Right lobe of liver (tissue), 6 donors: Measurements from ENCODE around the gene PIK3R4. TPM values are rescaled to one million over a fixed set of nuclear protein-coding genes. Genes with fewer than 3 reads are reported as not detected.
A peak's percentile ranks its signal among the peaks of the same experiment; 100 is the strongest.

ENCODE experiments used
- ATAC-seq, 4 donors: fragments of 200-7000 bp; cut with Tn5 transposase; one replicate each; pipeline ENCODE4 v1.9.1; 2020; ENCODE audit warnings: mild to moderate bottlenecking in 4 of 4, moderate library complexity in 4 of 4
- DNase-seq, 3 donors: peaks; one replicate each; pipeline ENCODE4 v3.0.0-alpha.2; 2020
- H3K27ac ChIP-seq, 3 donors: fragments of 200-600 bp; one replicate each; pipeline ENCODE4 v1.8.0; 2022
- H3K27me3 ChIP-seq, 2 donors: fragments of 200-600 bp; one replicate each; pipeline ENCODE4 v1.8.0; 2022
- H3K36me3 ChIP-seq, 4 donors: fragments of 200-600 bp; sonication (generic) in 1 of 4; one replicate each; pipeline versions ENCODE4 v1.5.1 to v1.8.0; 2017 to 2022; ENCODE audit warnings: control low read depth in 1 of 4
- H3K4me1 ChIP-seq, 4 donors: fragments of 200-600 bp; sonication (generic) in 1 of 4; one replicate each; pipeline versions ENCODE4 v1.5.1 to v1.8.0; 2017 to 2022; ENCODE audit warnings: control low read depth in 1 of 4
- H3K4me3 ChIP-seq, 3 donors: fragments of 200-600 bp; one replicate each; pipeline ENCODE4 v1.8.0; 2022
- H3K9me3 ChIP-seq, 4 donors: fragments of 200-600 bp; sonication (generic) in 1 of 4; one replicate each; pipeline versions ENCODE4 v1.5.1 to v1.8.0; 2017 to 2022; ENCODE audit warnings: control low read depth in 1 of 4
- POLR2A ChIP-seq: fragments of 450-650 bp; IDR thresholded peaks from one replicate; pipeline ENCODE4 v1.6.1; 2017; ENCODE audit warnings: antibody characterized with exemption, mild to moderate bottlenecking
- WGBS: methylation state at CpG from one replicate; pipeline ENCODE4 v1.1.6; 2018; ENCODE audit warnings: low coverage, low lambda C conversion rate; ENCODE audit not compliant: insufficient coverage; ENCODE audit errors: missing lambda C conversion rate; 5-methylcytosine and 5-hydroxymethylcytosine counted together
- intact Hi-C, 2 donors: fragments of 100-400 bp; cut with DNase I; formaldehyde crosslinking; loops; one replicate each; pipeline versions ENCODE4 v1.11.2 to v1.14.1; 2022
- total RNA-seq, 6 experiments: library from RNA; depleted of rRNA in 2 of 6; stranded (reverse); fragments of >200 nt in 2 of 6; fragmentation: NEBNext Ultra II Directional in 3 of 6; extraction: Animal tissue kit (Norgen Biotek cat#: 25700) in 3 of 6; gene quantifications; one replicate each; pipeline versions ENCODE4 v1.1.0 to v1.2.4, GENCODE V29; 2016 to 2023
- TF ChIP-seq, protein P1 (sequence below), 4 donors: fragments of 200-600 bp in 3 of 4; fragments of 450-650 bp in 1 of 4; IDR thresholded peaks; one replicate each; pipeline versions ENCODE4 v1.5.1 to v1.8.0; 2016 to 2022; ENCODE audit warnings: antibody characterized with exemption in 4 of 4, mild to moderate bottlenecking in 2 of 4
- donor health status: DM: no; HTN: yes; CAD: no.
- donor health status: DM: no; HTN: no; CAD: no.
- donor health status: DM: no; HTN: no; CAD: no.
- donor health status: DM: no; HTN: yes; CAD: no.
- donor health status: DM: no; HTN: yes; CAD: no.

The PIK3R4 gene
- total RNA-seq, 6 experiments from 2014 or later: 15.3 to 35.3 (median 24.1) TPM

- TF ChIP-seq POLR2A: no peak
- TF ChIP-seq, protein P1, sequence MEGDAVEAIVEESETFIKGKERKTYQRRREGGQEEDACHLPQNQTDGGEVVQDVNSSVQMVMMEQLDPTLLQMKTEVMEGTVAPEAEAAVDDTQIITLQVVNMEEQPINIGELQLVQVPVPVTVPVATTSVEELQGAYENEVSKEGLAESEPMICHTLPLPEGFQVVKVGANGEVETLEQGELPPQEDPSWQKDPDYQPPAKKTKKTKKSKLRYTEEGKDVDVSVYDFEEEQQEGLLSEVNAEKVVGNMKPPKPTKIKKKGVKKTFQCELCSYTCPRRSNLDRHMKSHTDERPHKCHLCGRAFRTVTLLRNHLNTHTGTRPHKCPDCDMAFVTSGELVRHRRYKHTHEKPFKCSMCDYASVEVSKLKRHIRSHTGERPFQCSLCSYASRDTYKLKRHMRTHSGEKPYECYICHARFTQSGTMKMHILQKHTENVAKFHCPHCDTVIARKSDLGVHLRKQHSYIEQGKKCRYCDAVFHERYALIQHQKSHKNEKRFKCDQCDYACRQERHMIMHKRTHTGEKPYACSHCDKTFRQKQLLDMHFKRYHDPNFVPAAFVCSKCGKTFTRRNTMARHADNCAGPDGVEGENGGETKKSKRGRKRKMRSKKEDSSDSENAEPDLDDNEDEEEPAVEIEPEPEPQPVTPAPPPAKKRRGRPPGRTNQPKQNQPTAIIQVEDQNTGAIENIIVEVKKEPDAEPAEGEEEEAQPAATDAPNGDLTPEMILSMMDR (IDR thresholded peaks at IDR 0.05): no peak
- ATAC-seq (no peak), DNase-seq (no peak)
- H3K9me3 ChIP-seq: no peaks in the 10 kb centered on the region
- H3K36me3 ChIP-seq: peaks cover 0 to 4% (median 0%) of the 10 kb centered on the region in 4 donors
- H3K27ac ChIP-seq: no peak overlapping the region
- no peaks in the 10 kb centered on the region for H3K4me1 ChIP-seq
- WGBS: 100% methylated on average over 1 of the region's 1 CpG
- intact Hi-C loops: no loop called here
- H3K4me3 ChIP-seq: no peak overlapping the region
- no peaks in the 10 kb centered on the region for H3K27me3 ChIP-seq
Observed at GRCh38 chr3:130659911-130660310, 86.7 kb downstream of the PIK3R4 start.

GRCh38 chr3:130658678-130659077, 88.0 kb downstream of the PIK3R4 start:
- DNase-seq: no peak
- no peaks in the 10 kb centered on the region for H3K4me1 ChIP-seq

DNA sequence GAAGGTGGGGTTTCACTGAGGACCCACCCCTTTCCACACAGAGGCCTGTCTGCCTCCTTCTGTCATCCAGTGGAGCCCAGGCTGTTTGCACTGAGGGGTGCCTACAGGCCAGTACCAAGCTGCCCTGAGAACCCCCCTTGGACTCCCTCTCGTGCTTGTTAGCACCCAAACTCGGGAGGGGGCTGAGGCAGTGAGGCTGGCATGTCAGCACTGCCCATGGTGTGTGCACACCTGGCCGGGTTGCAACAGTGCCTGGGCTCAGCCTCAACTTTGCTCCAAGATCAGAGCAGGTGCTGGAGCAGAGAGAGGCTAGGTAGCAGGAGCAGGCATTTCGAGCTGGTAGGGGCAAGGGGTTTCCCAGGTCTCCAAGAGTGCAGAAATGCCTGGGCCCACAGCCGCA, 90.0 kb downstream of the PIK3R4 start:
- no peaks in the 10 kb centered on the region for H3K9me3 ChIP-seq
- WGBS: no CpG with 5 or more reads among the region's 5 CpGs
- no peaks in the 10 kb centered on the region for H3K4me1 ChIP-seq
- no peak for TF ChIP-seq POLR2A
- TF ChIP-seq, protein P1 (IDR thresholded peaks at IDR 0.05): no peak
- no peak overlapping the region for H3K27ac ChIP-seq
- peak in 1 of 4 donors; percentile 12 for ATAC-seq
- no peaks in the 10 kb centered on the region for H3K27me3 ChIP-seq
- peaks cover 0 to 4% (median 0%) of the 10 kb centered on the region in 4 donors for H3K36me3 ChIP-seq
- DNase-seq: no peak
- intact Hi-C loops: no loop called here
- no peak overlapping the region for H3K4me3 ChIP-seq

More at GRCh38 chr3:130658678-130659077, 88.0 kb downstream of the PIK3R4 start:
- H3K4me3 ChIP-seq: no peak overlapping the region
- TF ChIP-seq, protein P1 (IDR thresholded peaks at IDR 0.05): no peak
- no peak for TF ChIP-seq POLR2A
- WGBS: 100% methylated on average over 1 of the region's 4 CpGs
- H3K27ac ChIP-seq: no peak overlapping the region
- peaks cover 0 to 4% (median 0%) of the 10 kb centered on the region in 4 donors for H3K36me3 ChIP-seq
- no peaks in the 10 kb centered on the region for H3K9me3 ChIP-seq
- intact Hi-C loops: no loop called here
- ATAC-seq: no peak
- H3K27me3 ChIP-seq: no peaks in the 10 kb centered on the region

DNA sequence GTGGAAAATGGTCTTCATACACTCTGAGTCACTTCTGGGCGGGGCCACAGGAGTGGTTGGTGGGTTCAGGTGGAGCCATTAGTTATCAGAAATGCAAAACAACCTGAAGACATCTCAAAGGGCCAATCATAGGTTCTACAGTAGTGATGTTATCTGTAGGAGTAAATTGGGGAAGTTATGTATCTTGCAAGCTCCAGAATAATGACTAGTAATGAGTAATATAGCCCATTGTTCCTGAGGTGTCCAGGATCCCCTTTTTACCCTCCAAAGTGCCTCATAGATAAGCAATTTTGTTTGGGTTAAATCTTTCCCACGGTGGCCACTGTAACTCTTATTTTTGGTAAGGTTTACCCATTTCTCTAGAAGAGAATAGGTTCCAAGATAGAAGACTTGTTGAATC, 91.7 kb downstream of the PIK3R4 start:
- Histone ChIP-seq H3K36me3 (peaks cover 0 to 4% (median 0%) of the 10 kb centered on the region in 4 donors), H3K27me3 (no peaks in the 10 kb centered on the region), H3K4me3 (no peak overlapping the region), H3K27ac (no peak overlapping the region), H3K9me3 (no peaks in the 10 kb centered on the region), H3K4me1 (no peaks in the 10 kb centered on the region)
- intact Hi-C loops: no loop called here
- no peak for ATAC-seq
- no peak for DNase-seq
- TF ChIP-seq POLR2A: no peak
- TF ChIP-seq, protein P1 (IDR thresholded peaks at IDR 0.05): no peak
- 94% methylated on average over 2 of the region's 2 CpGs for WGBS

- no CpG with 5 or more reads among the region's 1 CpG for WGBS
- no peak overlapping the region for H3K27ac ChIP-seq
- H3K4me1 ChIP-seq: no peaks in the 10 kb centered on the region
- H3K9me3 ChIP-seq: no peaks in the 10 kb centered on the region
- H3K36me3 ChIP-seq: peaks cover 0 to 4% (median 0%) of the 10 kb centered on the region in 4 donors
- no peaks in the 10 kb centered on the region for H3K27me3 ChIP-seq
- intact Hi-C loops: no loop called here
- no peak for ATAC-seq
- no peak overlapping the region for H3K4me3 ChIP-seq
- TF ChIP-seq, protein P1 (IDR thresholded peaks at IDR 0.05): no peak
- no peak for TF ChIP-seq POLR2A
- no peak for DNase-seq
Observed at GRCh38 chr3:130654091-130654490, 92.5 kb downstream of the PIK3R4 start.
